Right atrium auricular region (tissue), 2 donors: ENCODE results near the gene CHCHD4. TPM values are rescaled to one million over a fixed set of nuclear protein-coding genes. Genes with fewer than 3 reads are reported as not detected.

Experiments used
- DNase-seq: peaks from one replicate; pipeline ENCODE4 v3.0.0-alpha.2; 2019; ENCODE audit warnings: low spot score
- H3K27ac ChIP-seq, 2 donors: fragments of 200-600 bp; sonication (generic); 1 replicate in 1 of 2; 2 replicates in 1 of 2; pipeline ENCODE4 v1.5.1; 2016 to 2019
- H3K27me3 ChIP-seq, 2 donors: fragments of 200-600 bp; sonication (generic); one replicate each; pipeline versions ENCODE4 v1.5.1 to v1.6.0; 2017 to 2019
- H3K36me3 ChIP-seq: fragments of 200-600 bp; sonication (generic); one replicate; pipeline ENCODE4 v1.5.1; 2016
- H3K4me1 ChIP-seq, 2 donors: fragments of 200-600 bp; sonication (generic); one replicate each; pipeline versions ENCODE4 v1.5.1 to v1.6.0; 2017 to 2019
- H3K4me3 ChIP-seq, 2 donors: fragments of 200-600 bp; sonication (generic); 1 replicate in 1 of 2; 2 replicates in 1 of 2; pipeline ENCODE4 v1.5.1; 2017 to 2019; ENCODE audit warnings: mild to moderate bottlenecking in 1 of 2, moderate library complexity in 1 of 2
- H3K9me3 ChIP-seq, 2 donors: fragments of 200-600 bp; sonication (generic); one replicate each; pipeline ENCODE4 v1.5.1; 2019
- total RNA-seq, 2 donors: library from RNA; depleted of rRNA; stranded (reverse); fragments of >200 nt; gene quantifications; one replicate each; pipeline ENCODE4 v1.1.0, GENCODE V29; 2016
- TF ChIP-seq, protein P1 (sequence below), 2 donors: fragments of 200-600 bp; sonication (generic); IDR thresholded peaks; one replicate each; pipeline ENCODE4 v1.5.1; 2019; ENCODE audit warnings: antibody characterized with exemption in 2 of 2

The CHCHD4 gene
- total RNA-seq, 2 donors from 2014 or later, result 24.3 to 32.3 TPM

DNA sequence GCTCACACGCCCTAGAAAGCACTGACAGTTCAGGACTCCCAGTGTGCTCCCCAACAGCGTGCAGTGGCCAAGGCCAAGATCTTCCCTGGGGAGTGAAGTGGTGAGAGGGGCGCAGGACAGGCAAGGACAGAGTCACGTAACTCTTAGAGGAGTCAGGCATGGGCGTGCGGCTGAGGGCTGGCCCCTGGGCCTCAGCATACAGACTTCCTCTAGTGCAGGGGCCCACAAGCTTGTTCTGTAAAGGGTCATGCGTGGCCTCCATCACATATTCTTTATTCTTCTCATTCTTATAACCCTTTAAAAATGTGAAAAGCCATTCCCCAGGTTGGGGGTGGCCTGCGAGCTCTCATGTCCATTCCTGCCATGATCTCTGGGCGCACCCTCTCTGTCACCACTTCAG, 25.4 kb upstream of the CHCHD4 start:
- Histone ChIP-seq H3K36me3 (peaks cover 51% of the 10 kb centered on the region), H3K9me3 (no peaks in the 10 kb centered on the region), H3K27me3 (no peaks in the 10 kb centered on the region), H3K27ac (no peak overlapping the region), H3K4me1 (peaks cover 0 to 28% of the 10 kb centered on the region in 2 donors), H3K4me3 (no peak overlapping the region)
- TF ChIP-seq, protein P1, sequence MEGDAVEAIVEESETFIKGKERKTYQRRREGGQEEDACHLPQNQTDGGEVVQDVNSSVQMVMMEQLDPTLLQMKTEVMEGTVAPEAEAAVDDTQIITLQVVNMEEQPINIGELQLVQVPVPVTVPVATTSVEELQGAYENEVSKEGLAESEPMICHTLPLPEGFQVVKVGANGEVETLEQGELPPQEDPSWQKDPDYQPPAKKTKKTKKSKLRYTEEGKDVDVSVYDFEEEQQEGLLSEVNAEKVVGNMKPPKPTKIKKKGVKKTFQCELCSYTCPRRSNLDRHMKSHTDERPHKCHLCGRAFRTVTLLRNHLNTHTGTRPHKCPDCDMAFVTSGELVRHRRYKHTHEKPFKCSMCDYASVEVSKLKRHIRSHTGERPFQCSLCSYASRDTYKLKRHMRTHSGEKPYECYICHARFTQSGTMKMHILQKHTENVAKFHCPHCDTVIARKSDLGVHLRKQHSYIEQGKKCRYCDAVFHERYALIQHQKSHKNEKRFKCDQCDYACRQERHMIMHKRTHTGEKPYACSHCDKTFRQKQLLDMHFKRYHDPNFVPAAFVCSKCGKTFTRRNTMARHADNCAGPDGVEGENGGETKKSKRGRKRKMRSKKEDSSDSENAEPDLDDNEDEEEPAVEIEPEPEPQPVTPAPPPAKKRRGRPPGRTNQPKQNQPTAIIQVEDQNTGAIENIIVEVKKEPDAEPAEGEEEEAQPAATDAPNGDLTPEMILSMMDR (IDR thresholded peaks at IDR 0.05), result no peak
- peak; percentile 51 for DNase-seq

DNA sequence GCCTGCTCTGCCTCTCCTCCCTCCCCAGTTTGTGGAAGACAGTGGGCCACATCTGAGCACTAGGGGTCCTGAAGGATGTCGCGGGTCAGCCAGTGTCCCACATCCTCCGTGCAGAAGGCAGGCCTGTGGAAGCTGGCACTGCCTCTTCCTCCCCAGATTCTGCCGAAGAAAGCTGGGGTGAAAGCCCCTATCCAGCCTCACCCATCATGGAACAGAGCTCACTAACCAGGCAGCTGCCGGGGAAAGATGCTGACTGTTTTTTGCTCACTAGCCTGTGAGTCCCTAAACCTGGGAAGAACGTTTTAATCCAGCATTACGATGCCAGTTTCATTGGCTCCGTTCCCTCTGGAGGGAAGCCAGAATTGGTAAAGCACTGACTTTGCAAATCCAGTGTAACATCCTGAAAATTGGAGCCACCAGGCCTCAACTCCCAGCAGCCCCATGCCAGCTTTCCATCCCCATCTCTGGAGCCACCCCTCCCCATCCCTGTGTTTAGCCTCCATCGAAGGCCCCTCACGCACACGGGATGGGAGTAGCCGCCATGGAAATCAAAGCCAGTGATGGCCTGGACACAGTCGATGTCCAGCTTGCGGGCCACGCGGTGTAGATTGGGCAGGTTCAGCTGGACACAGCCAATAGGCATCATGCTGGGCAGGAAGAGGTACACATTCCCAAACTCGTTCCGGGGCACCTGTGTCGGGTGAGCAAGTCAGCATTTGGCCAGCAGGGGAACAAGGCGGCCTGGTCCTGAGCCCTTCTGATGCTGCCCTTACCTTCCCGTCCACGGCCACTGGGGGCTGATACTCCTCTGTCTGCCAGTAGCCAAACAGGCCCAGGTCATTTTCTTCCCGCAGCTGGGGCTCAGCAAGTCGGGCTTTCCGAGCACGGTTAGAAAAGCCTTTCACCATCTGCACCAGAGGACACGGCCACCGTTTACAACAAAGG, 23.6 kb upstream of the CHCHD4 start:
- Histone ChIP-seq H3K36me3 (peaks cover 49% of the 10 kb centered on the region), H3K4me1 (peaks cover 0 to 44% of the 10 kb centered on the region in 2 donors), H3K27ac (peak overlapping the region in 1 of 2 donors; percentile 26), H3K4me3 (no peak overlapping the region), H3K9me3 (no peaks in the 10 kb centered on the region), H3K27me3 (no peaks in the 10 kb centered on the region)
- TF ChIP-seq, protein P1 (IDR thresholded peaks at IDR 0.05), result no peak
- peak; percentile 58 for DNase-seq

DNA sequence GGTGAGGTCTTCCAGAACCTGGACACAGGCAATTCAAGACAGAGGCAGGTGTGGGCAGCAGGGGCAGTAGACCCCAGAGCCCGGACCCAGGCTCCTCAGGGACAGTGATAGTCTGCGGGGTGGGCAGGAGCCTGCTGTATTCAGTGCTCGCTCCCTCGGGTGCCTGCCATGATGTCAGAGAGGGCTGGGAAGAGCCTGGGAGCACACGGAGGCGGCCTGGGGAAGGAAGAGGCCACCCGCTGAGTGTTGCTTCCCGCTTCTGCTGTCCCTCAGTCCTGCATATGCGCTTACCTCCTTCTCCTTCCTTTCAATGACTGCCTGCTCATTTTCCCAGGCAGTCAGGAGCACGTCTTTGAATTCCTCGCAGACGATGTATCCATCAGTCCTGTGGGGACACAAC, 22.9 kb upstream of the CHCHD4 start:
- Histone ChIP-seq H3K4me3 (no peak overlapping the region), H3K9me3 (no peaks in the 10 kb centered on the region), H3K27ac (peak overlapping the region in 1 of 2 donors; percentile 26), H3K27me3 (no peaks in the 10 kb centered on the region), H3K36me3 (peaks cover 42% of the 10 kb centered on the region), H3K4me1 (peaks cover 0 to 51% of the 10 kb centered on the region in 2 donors)
- peak; percentile 47 for DNase-seq
- TF ChIP-seq, protein P1 (IDR thresholded peaks at IDR 0.05), result no peak

DNA sequence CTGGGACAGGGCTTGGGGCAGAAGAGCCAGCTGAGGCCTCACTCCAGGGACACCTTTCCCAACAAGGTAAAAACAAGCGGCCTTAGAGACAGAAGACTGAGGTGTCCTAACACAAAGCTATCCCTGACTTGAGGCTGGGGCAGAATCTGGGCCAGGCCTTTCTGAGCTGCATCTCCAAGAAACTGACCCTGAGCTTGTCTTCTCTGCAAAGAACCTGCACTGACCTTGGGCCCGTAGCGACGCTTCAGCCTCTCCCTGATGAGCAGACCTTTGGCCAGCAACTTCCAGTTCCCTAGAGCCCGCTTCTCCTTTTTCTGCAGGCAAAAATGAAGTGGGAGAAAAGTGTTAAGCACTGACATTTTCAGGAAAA, 22.4 kb upstream of the CHCHD4 start:
- no peak for DNase-seq
- peak overlapping the region; percentile 86 to 93 for H3K27ac ChIP-seq
- peaks cover 0 to 57% of the 10 kb centered on the region in 2 donors for H3K4me1 ChIP-seq

DNA sequence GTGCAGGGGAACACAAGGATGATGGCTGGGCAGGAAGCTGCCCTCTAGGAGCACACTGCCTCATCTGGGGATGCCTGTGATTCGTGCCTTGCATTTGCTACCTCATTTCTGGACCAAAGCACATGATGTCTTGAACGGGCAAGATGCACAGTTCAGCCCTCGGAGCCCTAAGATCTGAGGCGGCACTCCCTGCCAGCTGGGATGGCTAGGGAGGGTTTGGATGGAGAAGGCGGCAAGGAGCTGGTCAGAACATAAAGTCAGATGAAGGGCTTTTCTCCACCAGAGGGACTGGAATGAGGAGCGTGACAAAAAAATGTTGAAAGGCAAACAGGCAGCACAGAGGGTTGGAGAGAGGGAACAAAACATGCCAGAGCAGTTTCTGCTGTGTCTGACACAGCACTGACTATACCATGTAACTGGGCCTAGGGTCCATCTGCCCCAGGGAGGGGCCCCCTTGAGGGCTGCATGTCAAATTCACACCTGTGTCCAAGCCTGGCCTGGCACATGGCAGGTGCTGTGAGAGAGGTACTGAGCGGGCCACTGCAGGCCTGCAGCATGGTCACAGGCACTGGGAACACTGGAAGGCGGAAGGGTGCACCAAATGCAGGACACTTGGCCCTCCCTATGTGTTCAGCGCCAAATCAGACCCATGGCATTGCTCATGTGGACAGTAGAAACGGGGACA, 21.9 kb upstream of the CHCHD4 start:
- peak; percentile 50 for DNase-seq
- no peak overlapping the region for H3K4me3 ChIP-seq
- H3K27ac ChIP-seq, result peak overlapping the region; percentile 86 to 93
- H3K36me3 ChIP-seq, result peaks cover 41% of the 10 kb centered on the region
- H3K27me3 ChIP-seq, result no peaks in the 10 kb centered on the region
- peaks cover 0 to 62% of the 10 kb centered on the region in 2 donors for H3K4me1 ChIP-seq
- TF ChIP-seq, protein P1 (IDR thresholded peaks at IDR 0.05), result no peak
- no peaks in the 10 kb centered on the region for H3K9me3 ChIP-seq

More for the DNA sequence above, 22.4 kb upstream of the CHCHD4 start:
- TF ChIP-seq, protein P1 (IDR thresholded peaks at IDR 0.05), result no peak
- H3K9me3 ChIP-seq, result no peaks in the 10 kb centered on the region
- no peak overlapping the region for H3K4me3 ChIP-seq
- H3K27me3 ChIP-seq, result no peaks in the 10 kb centered on the region
- peaks cover 42% of the 10 kb centered on the region for H3K36me3 ChIP-seq
